Natural killer cell (primary cell): Measurements from ENCODE around the gene CCDC9. TPM values are rescaled to one million over a fixed set of nuclear protein-coding genes. Genes with fewer than 3 reads are reported as not detected.

ENCODE experiments used
- ATAC-seq, 3 donors: fragments of 150-1000 bp in 2 of 3; fragments of 200-7000 bp in 1 of 3; cut with Tn5 transposase; 1 replicate in 1 of 3; 2 replicates in 2 of 3; pipeline ENCODE4 v1.10.0; 2021; ENCODE audit warnings: mild to moderate bottlenecking in 2 of 3, moderate library complexity in 2 of 3
- DNase-seq, 2 donors: peaks; one replicate each; pipeline versions ENCODE4 v3.0.0 to v3.0.0-alpha.2; 2013 to 2021; ENCODE audit warnings: mixed read lengths in 1 of 2
- H3K27ac ChIP-seq: one replicate; pipeline ENCODE4 v1.5.1; 2013; ENCODE audit warnings: mild to moderate bottlenecking, low read length
- H3K27me3 ChIP-seq: one replicate; pipeline ENCODE4 v1.6.1; 2013; ENCODE audit warnings: low read length; ENCODE audit not compliant: control insufficient read depth, insufficient read depth
- H3K36me3 ChIP-seq: one replicate; pipeline ENCODE4 v1.6.1; 2013; ENCODE audit warnings: low read length; ENCODE audit not compliant: control insufficient read depth, insufficient read depth
- H3K4me1 ChIP-seq: one replicate; pipeline ENCODE4 v1.6.1; 2013; ENCODE audit warnings: low read length; ENCODE audit not compliant: control insufficient read depth, insufficient read depth
- H3K4me3 ChIP-seq: one replicate; pipeline ENCODE4 v1.5.1; 2013; ENCODE audit warnings: low read length
- H3K9me3 ChIP-seq: one replicate; pipeline ENCODE4 v1.6.1; 2013; ENCODE audit warnings: low read length; ENCODE audit not compliant: control insufficient read depth, insufficient read depth
- H3K27ac Mint-ChIP-seq, 2 donors: one replicate each; pipeline ENCODE4 v1.8.0; 2022; ENCODE audit warnings: mild to moderate bottlenecking in 2 of 2, mixed read lengths in 2 of 2, moderate library complexity in 1 of 2
- H3K27me3 Mint-ChIP-seq, 2 donors: one replicate each; pipeline ENCODE4 v1.8.0; 2022; ENCODE audit warnings: low read depth in 2 of 2, mixed read lengths in 2 of 2
- H3K36me3 Mint-ChIP-seq: one replicate; pipeline ENCODE4 v1.8.0; 2022; ENCODE audit warnings: mixed read lengths
- H3K4me1 Mint-ChIP-seq, 2 donors: one replicate each; pipeline ENCODE4 v1.8.0; 2022; ENCODE audit warnings: mixed read lengths in 2 of 2
- H3K4me3 Mint-ChIP-seq: one replicate; pipeline ENCODE4 v1.8.0; 2022; ENCODE audit warnings: mild to moderate bottlenecking, moderate library complexity, mixed read lengths
- H3K9me3 Mint-ChIP-seq, 2 donors: one replicate each; pipeline ENCODE4 v1.8.0; 2022; ENCODE audit warnings: mixed read lengths in 2 of 2
- CTCF ChIP-seq: fragments of 200-600 bp; IDR thresholded peaks from one replicate; pipeline ENCODE4 v1.8.0; 2022; ENCODE audit warnings: antibody characterized with exemption
- WGBS: methylation state at CpG from one replicate; pipeline ENCODE4 v1.1.7; 2013; ENCODE audit warnings: missing lambda C conversion rate; ENCODE audit not compliant: insufficient coverage; 5-methylcytosine and 5-hydroxymethylcytosine counted together
- intact Hi-C: fragments of 100-400 bp; cut with micrococcal nuclease; formaldehyde crosslinking; loops from one replicate; pipeline ENCODE4 v1.14.2; 2022
- total RNA-seq, 4 donors: library from RNA; stranded (reverse); fragments of 120-200 nt in 1 of 4; gene quantifications; one replicate each; pipeline versions ENCODE4 v1.2.3 to v1.2.4, GENCODE V29; 2013 to 2022

The CCDC9 gene
- total RNA-seq, 3 donors from 2014 or later (not counting 1 experiment from before 2014, with no cell fraction given) = 49.6 to 55.8 (median 55.4) TPM

- intact Hi-C loops = no loop called here
- Histone ChIP-seq H3K36me3 (peaks cover 37% of the 10 kb centered on the region), H3K9me3 (no peaks in the 10 kb centered on the region), H3K27me3 (no peaks in the 10 kb centered on the region), H3K4me1 (peaks cover 20% of the 10 kb centered on the region), H3K27ac (no peak overlapping the region), H3K4me3 (no peak overlapping the region)
- H3K27me3 Mint-ChIP-seq = no peaks in the 10 kb centered on the region
- ATAC-seq (no peak), DNase-seq (no peak)
- no peak overlapping the region for H3K4me3 Mint-ChIP-seq
- no peak for TF ChIP-seq CTCF
- no peak overlapping the region for H3K27ac Mint-ChIP-seq
- WGBS = 97% methylated on average over 30 of the region's 30 CpGs
- H3K36me3 Mint-ChIP-seq = no peaks in the 10 kb centered on the region
- peaks cover 14% of the 10 kb centered on the region in 2 donors for H3K4me1 Mint-ChIP-seq
- H3K9me3 Mint-ChIP-seq = no peaks in the 10 kb centered on the region
These were observed 8.3 kb downstream of the CCDC9 start for GRCh38 chr19:47264629-47265028.

GRCh38 chr19:47266401-47266941 is 10.1 kb downstream of the CCDC9 start:
- H3K27me3 Mint-ChIP-seq = no peaks in the 10 kb centered on the region
- no peaks in the 10 kb centered on the region for H3K9me3 ChIP-seq
- no peak overlapping the region for H3K4me3 ChIP-seq
- 97% methylated on average over 21 of the region's 21 CpGs for whole genome bisulfite sequencing
- DNase-seq (no peak), ATAC-seq (no peak)
- H3K4me1 ChIP-seq = peaks cover 16% of the 10 kb centered on the region
- H3K36me3 ChIP-seq = peaks cover 34% of the 10 kb centered on the region
- H3K27me3 ChIP-seq = no peaks in the 10 kb centered on the region
- no peaks in the 10 kb centered on the region for H3K36me3 Mint-ChIP-seq
- H3K9me3 Mint-ChIP-seq = no peaks in the 10 kb centered on the region
- intact Hi-C loops = no loop called here
- no peak overlapping the region for H3K4me3 Mint-ChIP-seq
- no peak overlapping the region for H3K27ac Mint-ChIP-seq
- H3K27ac ChIP-seq = no peak overlapping the region
- no peak for TF ChIP-seq CTCF
- H3K4me1 Mint-ChIP-seq = peaks cover 0 to 9% of the 10 kb centered on the region in 2 donors

GRCh38 chr19:47267350-47267759 is 11.0 kb downstream of the CCDC9 start:
- no peaks in the 10 kb centered on the region for H3K27me3 Mint-ChIP-seq
- Histone ChIP-seq H3K4me1 (peaks cover 10% of the 10 kb centered on the region), H3K27ac (no peak overlapping the region), H3K9me3 (no peaks in the 10 kb centered on the region), H3K27me3 (no peaks in the 10 kb centered on the region), H3K4me3 (no peak overlapping the region), H3K36me3 (peaks cover 34% of the 10 kb centered on the region)
- no peak overlapping the region for H3K4me3 Mint-ChIP-seq
- DNase-seq = no peak
- no peak overlapping the region for H3K27ac Mint-ChIP-seq
- H3K9me3 Mint-ChIP-seq = no peaks in the 10 kb centered on the region
- 96% methylated on average over 14 of the region's 14 CpGs for WGBS
- ATAC-seq = no peak
- no peaks in the 10 kb centered on the region for H3K36me3 Mint-ChIP-seq
- intact Hi-C loops = no loop called here
- H3K4me1 Mint-ChIP-seq = peaks cover 1 to 9% of the 10 kb centered on the region in 2 donors
- TF ChIP-seq CTCF = no peak

GRCh38 chr19:47268028-47268427 is 11.7 kb downstream of the CCDC9 start:
- DNase-seq = no peak
- no peaks in the 10 kb centered on the region for H3K9me3 ChIP-seq
- no peak for TF ChIP-seq CTCF
- H3K27ac ChIP-seq = no peak overlapping the region
- H3K27me3 ChIP-seq = no peaks in the 10 kb centered on the region
- Mint-ChIP-seq H3K36me3 (no peaks in the 10 kb centered on the region), H3K27me3 (no peaks in the 10 kb centered on the region), H3K9me3 (no peaks in the 10 kb centered on the region), H3K4me3 (no peak overlapping the region), H3K4me1 (peaks cover 7 to 8% of the 10 kb centered on the region in 2 donors), H3K27ac (no peak overlapping the region)
- intact Hi-C loops = no loop called here
- peaks cover 10% of the 10 kb centered on the region for H3K4me1 ChIP-seq
- H3K36me3 ChIP-seq = peaks cover 32% of the 10 kb centered on the region
- 82% methylated on average over 6 of the region's 6 CpGs for WGBS
- no peak for ATAC-seq
- no peak overlapping the region for H3K4me3 ChIP-seq
